OCI-LY1 (cell line): Measurements from ENCODE around the gene VN1R4.
"Not testable (repeated sequence)": the region's sequence is repeated elsewhere in the genome, so short reads cannot be mapped to it uniquely, and the experiment has no call there.

Experiments used
- H2AFZ ChIP-seq: fragments of 200-600 bp; sonication (generic), shearing (Covaris generic); 2 replicates; pipeline ENCODE4 v1.6.0; 2014; ENCODE audit warnings: antibody characterized with exemption, mild to moderate bottlenecking, low read length
- H3F3A ChIP-seq: fragments of 200-600 bp; sonication (generic), shearing (Covaris generic); 2 replicates; pipeline ENCODE4 v1.6.0; 2014; ENCODE audit warnings: mild to moderate bottlenecking, antibody characterized with exemption, low read length, moderate library complexity; ENCODE audit not compliant: insufficient read depth
- H3K27ac ChIP-seq: fragments of 200-600 bp; sonication (generic); 2 replicates; pipeline ENCODE4 v1.5.1; 2014; ENCODE audit warnings: low read length, mixed run types, mild to moderate bottlenecking, low read depth; ENCODE audit not compliant: poor library complexity, severe bottlenecking
- H3K27me3 ChIP-seq: fragments of 200-600 bp; sonication (generic); 2 replicates; pipeline ENCODE4 v1.6.0; 2014; ENCODE audit warnings: antibody characterized with exemption, mild to moderate bottlenecking, low read length, moderate library complexity; ENCODE audit not compliant: insufficient read depth
- H3K36me3 ChIP-seq: fragments of 200-600 bp; sonication (generic); 2 replicates; pipeline ENCODE4 v1.6.1; 2014; ENCODE audit warnings: mild to moderate bottlenecking, antibody characterized with exemption, low read length, moderate library complexity, mixed read lengths; ENCODE audit not compliant: insufficient read depth
- H3K4me1 ChIP-seq: fragments of 200-600 bp; sonication (generic); 2 replicates; pipeline ENCODE4 v1.5.1; 2014; ENCODE audit warnings: mild to moderate bottlenecking, low read length, moderate library complexity; ENCODE audit not compliant: insufficient read depth, severe bottlenecking
- H3K4me2 ChIP-seq: fragments of 200-600 bp; sonication (generic), shearing (Covaris generic); 2 replicates; pipeline ENCODE4 v1.6.1; 2014; ENCODE audit warnings: low read length
- H3K4me3 ChIP-seq: fragments of 200-600 bp; sonication (generic); 2 replicates; pipeline ENCODE4 v1.5.1; 2014; ENCODE audit warnings: low read length, low read depth, mild to moderate bottlenecking, mixed read lengths; ENCODE audit not compliant: poor library complexity, severe bottlenecking
- H3K79me2 ChIP-seq: fragments of 200-600 bp; shearing (Covaris generic); 2 replicates; pipeline ENCODE4 v1.6.1; 2016; ENCODE audit warnings: mixed run types, low read length, mixed read lengths; ENCODE audit not compliant: insufficient read depth
- H3K9ac ChIP-seq: fragments of 200-600 bp; sonication (generic), shearing (Covaris generic); 2 replicates; pipeline ENCODE4 v1.6.1; 2014; ENCODE audit warnings: mild to moderate bottlenecking, low read length, mixed read lengths
- H3K9me2 ChIP-seq: fragments of 200-600 bp; sonication (generic), shearing (Covaris generic); 2 replicates; pipeline ENCODE4 v1.6.1; 2014; ENCODE audit warnings: low read depth, mild to moderate bottlenecking, low read length, mixed read lengths
- H3K9me3 ChIP-seq: fragments of 200-600 bp; shearing (Covaris generic); 2 replicates; pipeline ENCODE4 v1.6.1; 2014; ENCODE audit warnings: low read length, mixed read lengths
- H4K20me1 ChIP-seq: fragments of 200-600 bp; sonication (generic), shearing (Covaris generic); 2 replicates; pipeline ENCODE4 v1.6.0; 2016; ENCODE audit warnings: mild to moderate bottlenecking, low read length; ENCODE audit not compliant: insufficient read depth
- EZH2 ChIP-seq: fragments of 200-600 bp; sonication (generic), shearing (Covaris generic); IDR thresholded peaks from 2 replicates; pipeline ENCODE4 v1.8.0; 2017; ENCODE audit warnings: borderline replicate concordance, mixed run types, mild to moderate bottlenecking, antibody characterized with exemption, low read length, moderate library complexity, mixed read lengths
- TF ChIP-seq, protein P1 (sequence below): fragments of 200-600 bp; sonication (generic), shearing (Covaris generic); IDR thresholded peaks from 2 replicates; pipeline ENCODE4 v1.5.1; 2017; ENCODE audit warnings: mild to moderate bottlenecking, antibody characterized with exemption, low read length, moderate library complexity, mixed read lengths

VN1R4 gene

DNA sequence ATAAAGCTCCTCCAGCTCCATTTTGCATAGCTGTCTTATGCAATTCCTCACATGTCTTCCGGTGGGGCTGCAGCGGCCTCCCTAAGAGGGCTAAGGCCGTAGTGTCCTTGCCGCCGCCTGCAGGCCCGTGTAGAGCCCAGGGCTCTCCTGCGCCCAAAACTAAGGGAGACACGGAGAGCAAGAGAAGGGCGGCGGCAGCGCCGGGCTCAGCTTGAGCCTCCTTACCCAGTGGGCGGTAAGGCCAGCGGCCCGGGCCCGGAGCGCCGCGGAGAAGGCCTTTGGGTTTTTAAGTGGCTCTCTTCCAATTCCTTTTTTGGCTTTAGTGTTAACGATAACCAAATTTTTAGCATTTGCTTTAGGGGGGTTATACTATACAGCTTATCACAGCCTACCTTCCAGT, 42.9 kb downstream of the VN1R4 start:
- Histone ChIP-seq H4K20me1 (no peaks in the 10 kb centered on the region), H3F3A (no peaks in the 10 kb centered on the region), H3K9me2 (no peaks in the 10 kb centered on the region), H3K4me3 (no peak overlapping the region), H3K27ac (no peak overlapping the region), H3K27me3 (no peaks in the 10 kb centered on the region), H2AFZ (no peak overlapping the region), H3K36me3 (no peaks in the 10 kb centered on the region), H3K9me3 (peaks cover 12% of the 10 kb centered on the region; the same call in 1 of the 2 replicates), H3K79me2 (no peaks in the 10 kb centered on the region), H3K4me1 (no peaks in the 10 kb centered on the region), H3K4me2 (no peak overlapping the region), H3K9ac (no peak overlapping the region)
- no peak for TF ChIP-seq EZH2
- TF ChIP-seq, protein P1, sequence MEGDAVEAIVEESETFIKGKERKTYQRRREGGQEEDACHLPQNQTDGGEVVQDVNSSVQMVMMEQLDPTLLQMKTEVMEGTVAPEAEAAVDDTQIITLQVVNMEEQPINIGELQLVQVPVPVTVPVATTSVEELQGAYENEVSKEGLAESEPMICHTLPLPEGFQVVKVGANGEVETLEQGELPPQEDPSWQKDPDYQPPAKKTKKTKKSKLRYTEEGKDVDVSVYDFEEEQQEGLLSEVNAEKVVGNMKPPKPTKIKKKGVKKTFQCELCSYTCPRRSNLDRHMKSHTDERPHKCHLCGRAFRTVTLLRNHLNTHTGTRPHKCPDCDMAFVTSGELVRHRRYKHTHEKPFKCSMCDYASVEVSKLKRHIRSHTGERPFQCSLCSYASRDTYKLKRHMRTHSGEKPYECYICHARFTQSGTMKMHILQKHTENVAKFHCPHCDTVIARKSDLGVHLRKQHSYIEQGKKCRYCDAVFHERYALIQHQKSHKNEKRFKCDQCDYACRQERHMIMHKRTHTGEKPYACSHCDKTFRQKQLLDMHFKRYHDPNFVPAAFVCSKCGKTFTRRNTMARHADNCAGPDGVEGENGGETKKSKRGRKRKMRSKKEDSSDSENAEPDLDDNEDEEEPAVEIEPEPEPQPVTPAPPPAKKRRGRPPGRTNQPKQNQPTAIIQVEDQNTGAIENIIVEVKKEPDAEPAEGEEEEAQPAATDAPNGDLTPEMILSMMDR, result no peak

DNA sequence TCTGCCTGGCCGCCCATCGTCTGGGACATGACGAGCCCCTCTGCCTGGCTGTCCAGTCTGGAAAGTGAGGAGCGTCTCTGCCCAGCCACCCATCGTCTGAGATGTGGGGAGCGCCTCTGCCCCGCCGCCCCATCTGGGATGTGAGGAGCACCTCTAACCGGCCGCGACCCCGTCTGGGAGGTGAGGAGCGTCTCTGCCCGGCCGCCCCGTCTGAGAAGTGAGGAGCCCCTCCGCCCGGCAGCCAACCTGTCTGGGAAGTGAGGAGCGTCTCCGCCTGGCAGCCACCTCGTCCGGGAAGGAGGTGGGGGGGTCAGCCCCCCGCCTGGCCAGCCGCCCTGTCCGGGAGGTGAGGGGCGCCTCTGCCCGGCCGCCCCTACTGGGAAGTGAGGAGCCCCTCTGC, 44.8 kb downstream of the VN1R4 start:
- not testable (repeated sequence) for H3K4me3 ChIP-seq, H3K79me2 ChIP-seq, H3K27ac ChIP-seq, H3K27me3 ChIP-seq, H3F3A ChIP-seq, H4K20me1 ChIP-seq, H3K9ac ChIP-seq, H2AFZ ChIP-seq, H3K4me1 ChIP-seq, H3K9me2 ChIP-seq, H3K4me2 ChIP-seq, H3K36me3 ChIP-seq
- H3K9me3 ChIP-seq, result peaks cover 18% of the 10 kb centered on the region
